ENCODE results near the gene SPO11. TPM values are rescaled to one million over a fixed set of nuclear protein-coding genes. Genes with fewer than 3 reads are reported as not detected.

Gene SPO11
- total and polyA plus RNA-seq, 2 donors (not counting 1 experiment from before 2014, with no cell fraction given), result not detected

DNA sequence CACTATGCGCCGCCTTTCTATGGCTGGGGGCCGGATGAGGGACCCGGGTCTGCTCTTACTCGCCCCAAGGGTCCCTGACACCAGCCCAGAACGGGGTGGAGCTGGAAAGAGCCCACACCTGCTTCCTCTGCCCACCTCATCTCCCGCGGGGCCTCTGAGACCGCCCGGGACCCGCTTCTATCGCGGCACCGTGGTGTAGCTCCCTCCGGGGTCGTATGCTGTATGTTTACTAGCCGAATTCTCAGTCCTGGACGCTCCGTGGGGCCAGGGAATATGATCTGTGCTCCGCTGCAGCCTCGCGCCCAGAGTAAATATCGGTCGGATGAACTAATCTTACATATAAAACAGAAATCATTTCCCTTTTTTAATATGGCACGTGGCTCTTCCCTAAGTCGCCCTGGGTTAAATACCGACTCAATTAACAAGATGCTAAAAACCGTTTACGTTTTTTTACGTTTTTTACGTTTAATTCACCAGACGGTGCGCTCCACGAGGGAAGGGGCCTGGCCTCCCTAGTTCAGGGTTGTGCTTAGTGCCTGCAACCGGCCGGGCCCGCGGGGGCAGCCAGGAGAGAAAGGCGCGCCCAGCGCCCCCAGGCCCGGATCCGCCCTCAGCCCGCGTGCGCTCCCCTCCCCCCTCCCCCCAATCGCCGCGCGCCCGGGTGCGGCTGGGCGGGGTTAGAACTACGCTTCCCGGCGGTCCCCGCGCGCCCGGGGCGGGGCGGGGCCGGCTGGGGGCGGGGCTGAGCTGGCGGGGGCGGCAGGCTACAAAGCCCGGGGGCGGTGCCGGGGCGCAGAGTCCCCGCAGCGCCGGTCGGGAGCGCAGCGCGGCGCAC is 61.2 kb downstream of the SPO11 start, which contains the start of gene RBM38:
RBM38 (plus strand) TSS at position 793 of the 835 bp plus-strand sequence. CDS start 186 bp downstream, outside the sequence.
- H3K4me3 Mint-ChIP-seq, result peak within 1 kb of the TSS; percentile 98
- H2AFZ ChIP-seq (ENCODE audit: insufficient read depth, low read depth, low read length, poor library complexity, severe bottlenecking), result peak within 1 kb of the TSS; percentile 66
- peak within 1 kb of the TSS; percentile 91 for H3K9ac ChIP-seq (ENCODE audit: low read length)
- peak within 1 kb of the TSS; percentile 82 to 99 (median 91) for H3K4me3 ChIP-seq (ENCODE audit: control extremely low read depth in 1 of 5, extremely low read depth in 1 of 5, insufficient read depth in 1 of 5, low read depth in 2 of 5, low read length in 4 of 5)
- H3K79me2 ChIP-seq (ENCODE audit: control insufficient read depth, insufficient read depth, low read length), result peaks cover 42% of the 10 kb centered on the region
- peak; percentile 91 for DNase-seq
- peaks cover 39% of the 10 kb centered on the region for H4K20me1 ChIP-seq (ENCODE audit: control insufficient read depth, insufficient read depth, low read length, poor library complexity, severe bottlenecking)
- WGBS (ENCODE audit: insufficient coverage), result 4% methylated on average over 75 of the region's 78 CpGs
- ChIA-PET CTCF (interaction anchor here (0.8 to 4.6 kb wide), 22 partner anchors 9 to 236 kb away, joined by 3 to 66 read pairs (median 6); partner anchors contain the start of gene ZBP1), POLR2A (interaction anchor here (0.6 to 7.4 kb wide), 12 partner anchors 9 to 239 kb away, joined by 3 to 109 read pairs (median 4); partner anchors contain the start of gene ZBP1)
- peaks cover 48% of the 10 kb centered on the region for H3K4me1 Mint-ChIP-seq
- ATAC-seq (ENCODE audit: low read depth), result peak; percentile 66
- intact Hi-C loops (cut with micrococcal nuclease), result loop anchor here (2.0 to 10.0 kb wide), 4 partner anchors 40 to 1614 kb away; partner anchors contain the start of genes CTSZ and RAE1
- H3K27ac ChIP-seq (ENCODE audit: low read length in 2 of 2), result peak within 1 kb of the TSS; percentile 96 to 98
- H3K9me3 Mint-ChIP-seq (ENCODE audit: insufficient read depth), result no peaks in the 10 kb centered on the region
- H3K27me3 Mint-ChIP-seq, result no peaks in the 10 kb centered on the region
- peaks cover 51 to 63% of the 10 kb centered on the region in 2 donors for H3K4me1 ChIP-seq (ENCODE audit: control insufficient read depth in 2 of 2, insufficient read depth in 2 of 2, low read length in 2 of 2)
- H3K36me3 ChIP-seq (replicated peaks in 1 of 2; ENCODE audit: control extremely low read depth in 1 of 2, control insufficient read depth in 1 of 2, extremely low read depth in 1 of 2, insufficient read depth in 2 of 2, low read length in 1 of 2), result peaks cover 6 to 39% of the 10 kb centered on the region in 2 experiments
- TF ChIP-seq, protein P1, sequence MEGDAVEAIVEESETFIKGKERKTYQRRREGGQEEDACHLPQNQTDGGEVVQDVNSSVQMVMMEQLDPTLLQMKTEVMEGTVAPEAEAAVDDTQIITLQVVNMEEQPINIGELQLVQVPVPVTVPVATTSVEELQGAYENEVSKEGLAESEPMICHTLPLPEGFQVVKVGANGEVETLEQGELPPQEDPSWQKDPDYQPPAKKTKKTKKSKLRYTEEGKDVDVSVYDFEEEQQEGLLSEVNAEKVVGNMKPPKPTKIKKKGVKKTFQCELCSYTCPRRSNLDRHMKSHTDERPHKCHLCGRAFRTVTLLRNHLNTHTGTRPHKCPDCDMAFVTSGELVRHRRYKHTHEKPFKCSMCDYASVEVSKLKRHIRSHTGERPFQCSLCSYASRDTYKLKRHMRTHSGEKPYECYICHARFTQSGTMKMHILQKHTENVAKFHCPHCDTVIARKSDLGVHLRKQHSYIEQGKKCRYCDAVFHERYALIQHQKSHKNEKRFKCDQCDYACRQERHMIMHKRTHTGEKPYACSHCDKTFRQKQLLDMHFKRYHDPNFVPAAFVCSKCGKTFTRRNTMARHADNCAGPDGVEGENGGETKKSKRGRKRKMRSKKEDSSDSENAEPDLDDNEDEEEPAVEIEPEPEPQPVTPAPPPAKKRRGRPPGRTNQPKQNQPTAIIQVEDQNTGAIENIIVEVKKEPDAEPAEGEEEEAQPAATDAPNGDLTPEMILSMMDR (IDR thresholded peaks at IDR 0.05), result no peak
- TF ChIP-seq EZH2 (IDR thresholded peaks at IDR 0.05; ENCODE audit: borderline replicate concordance, insufficient read depth, low read depth, low read length, poor library complexity, severe bottlenecking), result no peak
- H3K4me2 ChIP-seq (replicated peaks; ENCODE audit: low read depth, low read length, poor library complexity, severe bottlenecking), result peak within 1 kb of the TSS; percentile 98
- H3K9me3 ChIP-seq (ENCODE audit: control extremely low read depth in 1 of 3, control insufficient read depth in 2 of 3, insufficient read depth in 1 of 3, low read length in 2 of 3), result no peaks in the 10 kb centered on the region
- H3K27me3 ChIP-seq (replicated peaks in 1 of 4; ENCODE audit: control extremely low read depth in 1 of 4, control insufficient read depth in 3 of 4, insufficient read depth in 4 of 4, low read length in 3 of 4), result no peaks in the 10 kb centered on the region
- peak within 1 kb of the TSS; percentile 98 for H3K27ac Mint-ChIP-seq
